H9 (cell line): ENCODE measurements around the gene ZNF446. TPM values are rescaled to one million over a fixed set of nuclear protein-coding genes. Genes with fewer than 3 reads are reported as not detected.

ENCODE experiments used
- DNase-seq: peaks from one replicate; pipeline ENCODE4 v3.0.0-alpha.2; 2017
- H2AFZ ChIP-seq: one replicate; pipeline ENCODE4 v1.6.1; 2013; ENCODE audit warnings: mild to moderate bottlenecking, low read length, control low read depth, moderate library complexity
- H2AK5ac ChIP-seq: 2 replicates; pipeline ENCODE4 v1.6.1; 2013; ENCODE audit warnings: low read length, control low read depth, mixed read lengths; ENCODE audit not compliant: insufficient read length
- H2BK120ac ChIP-seq: one replicate; pipeline ENCODE4 v1.6.1; 2013; ENCODE audit warnings: low read depth, mild to moderate bottlenecking, low read length, control low read depth, inconsistent platforms; ENCODE audit not compliant: poor library complexity, severe bottlenecking
- H2BK12ac ChIP-seq: 2 replicates; pipeline ENCODE4 v1.6.1; 2013; ENCODE audit warnings: low read length, control low read depth, mixed read lengths, low read depth; ENCODE audit not compliant: insufficient read length
- H2BK15ac ChIP-seq: 2 replicates; pipeline ENCODE4 v1.6.1; 2013; ENCODE audit warnings: low read depth, low read length, control low read depth
- H2BK20ac ChIP-seq: one replicate; pipeline ENCODE4 v1.6.1; 2013; ENCODE audit warnings: low read depth, mild to moderate bottlenecking, low read length, control low read depth, inconsistent platforms; ENCODE audit not compliant: poor library complexity, severe bottlenecking
- H2BK5ac ChIP-seq: 2 replicates; pipeline ENCODE4 v1.6.1; 2013; ENCODE audit warnings: low read length, control low read depth, mixed read lengths; ENCODE audit not compliant: insufficient read length
- H3K14ac ChIP-seq: 2 replicates; pipeline ENCODE4 v1.6.1; 2013; ENCODE audit warnings: low read length, control low read depth; ENCODE audit not compliant: insufficient read depth
- H3K18ac ChIP-seq: 2 replicates; pipeline ENCODE4 v1.6.1; 2013; ENCODE audit warnings: low read depth, mild to moderate bottlenecking, mixed read lengths, low read length, control low read depth; ENCODE audit not compliant: insufficient read length
- H3K23ac ChIP-seq: 2 replicates; pipeline ENCODE4 v1.6.1; 2013; ENCODE audit warnings: low read length, control low read depth, mixed read lengths, low read depth; ENCODE audit not compliant: insufficient read length
- H3K23me2 ChIP-seq: 2 replicates; pipeline ENCODE4 v1.6.1; 2013; ENCODE audit warnings: low read depth, mild to moderate bottlenecking, mixed read lengths, low read length, control low read depth; ENCODE audit not compliant: insufficient read length, poor library complexity, severe bottlenecking
- H3K27ac ChIP-seq: 2 replicates; pipeline ENCODE4 v1.5.1; 2013; ENCODE audit warnings: low read length, control low read depth, mixed read lengths, low read depth; ENCODE audit not compliant: insufficient read length
- H3K27me3 ChIP-seq: 2 replicates; pipeline ENCODE4 v1.6.1; 2013; ENCODE audit warnings: low read length, control low read depth, inconsistent platforms; ENCODE audit not compliant: insufficient read depth
- H3K4ac ChIP-seq: 2 replicates; pipeline ENCODE4 v1.6.1; 2013; ENCODE audit warnings: low read depth, mild to moderate bottlenecking, control low read depth, inconsistent platforms, low read length, moderate library complexity
- H3K4me1 ChIP-seq: 2 replicates; pipeline ENCODE4 v1.6.1; 2013; ENCODE audit warnings: low read length, control low read depth, inconsistent platforms; ENCODE audit not compliant: insufficient read depth
- H3K4me2 ChIP-seq: 2 replicates; pipeline ENCODE4 v1.6.1; 2013; ENCODE audit warnings: low read length, control low read depth, mixed read lengths; ENCODE audit not compliant: insufficient read length, insufficient read depth
- H3K56ac ChIP-seq: 2 replicates; pipeline ENCODE4 v1.6.1; 2013; ENCODE audit warnings: low read depth, mild to moderate bottlenecking, mixed read lengths, low read length, control low read depth; ENCODE audit not compliant: insufficient read length
- H3K79me1 ChIP-seq: 2 replicates; pipeline ENCODE4 v1.6.1; 2013; ENCODE audit warnings: low read depth, mild to moderate bottlenecking, moderate library complexity, low read length, control low read depth, inconsistent platforms; ENCODE audit not compliant: insufficient read depth, poor library complexity, severe bottlenecking
- H3K79me2 ChIP-seq: 2 replicates; pipeline ENCODE4 v1.6.1; 2013; ENCODE audit warnings: low read length, control low read depth, inconsistent platforms; ENCODE audit not compliant: insufficient read depth
- H3K9ac ChIP-seq: 2 replicates; pipeline ENCODE4 v1.6.1; 2013; ENCODE audit warnings: low read length, control low read depth, mixed read lengths; ENCODE audit not compliant: insufficient read length; ENCODE audit errors: extremely low read depth
- H3K9me3 ChIP-seq: one replicate; pipeline ENCODE4 v1.6.1; 2013; ENCODE audit warnings: low read depth, low read length, inconsistent platforms; ENCODE audit not compliant: control insufficient read depth
- H3T11ph ChIP-seq: one replicate; pipeline ENCODE4 v1.6.1; 2013; ENCODE audit warnings: mild to moderate bottlenecking, low read length, control low read depth, inconsistent platforms
- H4K20me1 ChIP-seq: one replicate; pipeline ENCODE4 v1.6.1; 2013; ENCODE audit not compliant: control insufficient read depth, insufficient read length, insufficient read depth
- H4K5ac ChIP-seq: 2 replicates; pipeline ENCODE4 v1.6.1; 2013; ENCODE audit warnings: low read depth, mild to moderate bottlenecking, mixed read lengths, low read length, control low read depth; ENCODE audit not compliant: insufficient read length
- H4K8ac ChIP-seq: replicated peaks from 2 replicates; pipeline ENCODE4 v1.6.1; 2013; ENCODE audit warnings: low read length, control low read depth, mixed read lengths, low read depth; ENCODE audit not compliant: insufficient read length
- H4K91ac ChIP-seq: 2 replicates; pipeline ENCODE4 v1.6.1; 2013; ENCODE audit warnings: low read depth, mild to moderate bottlenecking, moderate library complexity, mixed read lengths, low read length, control low read depth; ENCODE audit not compliant: insufficient read length
- H3K27ac Mint-ChIP-seq, 3 experiments: 2 replicates in 2 of 3; 3 replicates in 1 of 3; pipeline ENCODE4 v1.8.0; 2020 to 2021; ENCODE audit warnings: mixed read lengths in 3 of 3, mild to moderate bottlenecking in 1 of 3, moderate library complexity in 1 of 3
- H3K27me3 Mint-ChIP-seq: 2 replicates; pipeline ENCODE4 v1.8.0; 2021; ENCODE audit warnings: low read depth, mild to moderate bottlenecking, moderate library complexity, mixed read lengths
- H3K36me3 Mint-ChIP-seq, 3 experiments: 2 replicates in 2 of 3; 3 replicates in 1 of 3; pipeline ENCODE4 v1.8.0; 2020 to 2021; ENCODE audit warnings: low read depth in 3 of 3, mixed read lengths in 3 of 3; ENCODE audit not compliant: insufficient read depth in 1 of 3
- H3K4me1 Mint-ChIP-seq, 2 experiments: 2 replicates each; pipeline ENCODE4 v1.8.0; 2020; ENCODE audit warnings: mixed read lengths in 2 of 2
- H3K4me3 Mint-ChIP-seq, 2 experiments: 2 replicates in 1 of 2; 3 replicates in 1 of 2; pipeline ENCODE4 v1.8.0; 2020 to 2021; ENCODE audit warnings: mild to moderate bottlenecking in 2 of 2, mixed read lengths in 2 of 2, moderate library complexity in 1 of 2
- H3K9me3 Mint-ChIP-seq, 2 experiments: 2 replicates in 1 of 2; 3 replicates in 1 of 2; pipeline ENCODE4 v1.8.0; 2020; ENCODE audit warnings: mild to moderate bottlenecking in 2 of 2, mixed read lengths in 2 of 2, moderate library complexity in 1 of 2
- CTCF ChIP-seq: fragments of 200-600 bp; sonication (generic); conservative IDR thresholded peaks from 3 replicates; pipeline ENCODE4 v1.8.0; 2021; ENCODE audit warnings: antibody characterized with exemption, mild to moderate bottlenecking
- WGBS: extraction: QIAGEN DNeasy Blood & Tissue Kit; methylation state at CpG from one replicate; pipeline ENCODE4 v1.1.7; 2013; ENCODE audit warnings: missing lambda C conversion rate, low lambda C conversion rate, mixed read lengths; ENCODE audit not compliant: insufficient read length; ENCODE audit errors: extremely low coverage; 5-methylcytosine and 5-hydroxymethylcytosine counted together
- total RNA-seq: library from RNA; stranded (reverse); gene quantifications from 2 replicates; pipeline ENCODE4 v1.2.1, GENCODE V29; 2021

The ZNF446 gene
- total RNA-seq, 1 experiment from 2014 or later, result 7.6 TPM

- no peak for DNase-seq
- H4K8ac ChIP-seq, result no peak overlapping the region
- no peak overlapping the region for H2BK12ac ChIP-seq
- Mint-ChIP-seq H3K4me1 (peaks cover 9 to 12% of the 10 kb centered on the region in 2 experiments), H3K27ac (no peak overlapping the region; a peak in 2 of 7 replicates), H3K4me3 (peak overlapping the region; percentile 86 to 99), H3K36me3 (no peaks in the 10 kb centered on the region; a peak in 1 of 7 replicates), H3K27me3 (peaks cover 4% of the 10 kb centered on the region), H3K9me3 (peaks cover 0 to 3% of the 10 kb centered on the region in 2 experiments; a peak in 1 of 5 replicates)
- H4K20me1 ChIP-seq, result no peaks in the 10 kb centered on the region
- no peaks in the 10 kb centered on the region for H3K9me3 ChIP-seq
- no peak overlapping the region for H3K14ac ChIP-seq
- H4K91ac ChIP-seq, result no peak overlapping the region
- peak overlapping the region; percentile 1 for H3K9ac ChIP-seq
- no peak overlapping the region for H2BK15ac ChIP-seq
- H2BK20ac ChIP-seq, result no peak overlapping the region
- H3K4ac ChIP-seq, result no peak overlapping the region
- WGBS, result no CpG with 5 or more reads among the region's 22 CpGs
- H3K4me2 ChIP-seq, result peak overlapping the region; percentile 60
- no peak overlapping the region for H3K56ac ChIP-seq
- H4K5ac ChIP-seq, result no peak overlapping the region
- no peak overlapping the region for H3T11ph ChIP-seq
- H3K27me3 ChIP-seq, result no peaks in the 10 kb centered on the region
- H3K4me1 ChIP-seq, result peaks cover 6% of the 10 kb centered on the region; the same call in 1 of the 2 replicates
- H2BK5ac ChIP-seq, result no peak overlapping the region
- H2AFZ ChIP-seq, result no peak overlapping the region
- H3K27ac ChIP-seq, result no peak overlapping the region
- no peak overlapping the region for H3K23ac ChIP-seq
- H3K18ac ChIP-seq, result no peak overlapping the region
- H2AK5ac ChIP-seq, result no peak overlapping the region
- H3K23me2 ChIP-seq, result peaks cover 14% of the 10 kb centered on the region
- H3K79me1 ChIP-seq, result no peaks in the 10 kb centered on the region
- no peak overlapping the region for H2BK120ac ChIP-seq
- H3K79me2 ChIP-seq, result no peaks in the 10 kb centered on the region
- TF ChIP-seq CTCF, result no peak
These were observed 22.3 kb downstream of the ZNF446 start for GRCh38 chr19:58498316-58499020.
